Ascending aorta (tissue), 2 donors: Measurements from ENCODE around the gene CCNB1. TPM values are rescaled to one million over a fixed set of nuclear protein-coding genes. Genes with fewer than 3 reads are reported as not detected.

Experiments used
- DNase-seq, 2 donors: peaks; one replicate each; pipeline ENCODE4 v3.0.0-alpha.2; 2019; ENCODE audit warnings: low spot score in 2 of 2
- H3K27ac ChIP-seq, 2 donors: fragments of 200-600 bp; sonication (generic); one replicate each; pipeline ENCODE4 v1.5.1; 2016 to 2017; ENCODE audit warnings: mild to moderate bottlenecking in 1 of 2
- H3K27me3 ChIP-seq: fragments of 200-600 bp; sonication (generic); one replicate; pipeline ENCODE4 v1.5.1; 2017
- H3K36me3 ChIP-seq, 2 donors: fragments of 200-600 bp; sonication (generic); one replicate each; pipeline ENCODE4 v1.5.1; 2016
- H3K4me1 ChIP-seq, 2 donors: fragments of 200-600 bp; sonication (generic); one replicate each; pipeline ENCODE4 v1.5.1; 2016 to 2017; ENCODE audit warnings: mild to moderate bottlenecking in 1 of 2
- H3K4me3 ChIP-seq, 2 donors: fragments of 200-600 bp; sonication (generic); one replicate each; pipeline ENCODE4 v1.5.1; 2016 to 2017; ENCODE audit warnings: mild to moderate bottlenecking in 1 of 2
- H3K9me3 ChIP-seq, 2 donors: fragments of 200-600 bp; sonication (generic); one replicate each; pipeline ENCODE4 v1.5.1; 2016
- intact Hi-C: fragments of 100-400 bp; cut with DNase I; formaldehyde crosslinking; loops from one replicate; pipeline ENCODE4 v1.15.1; 2023
- total RNA-seq: library from RNA; depleted of rRNA; stranded (reverse); fragments of >200 nt; gene quantifications from one replicate; pipeline ENCODE4 v1.1.0, GENCODE V29; 2016
- TF ChIP-seq, protein P1 (sequence below), 3 experiments: fragments of 200-600 bp in 2 of 3; fragments of 450-650 bp in 1 of 3; sonication (generic) in 2 of 3; IDR thresholded peaks; one replicate each; pipeline ENCODE4 v1.5.1; 2016 to 2019; ENCODE audit warnings: antibody characterized with exemption in 3 of 3, mild to moderate bottlenecking in 1 of 3, moderate library complexity in 1 of 3

Gene CCNB1
- total RNA-seq, result 16.0 TPM

DNA sequence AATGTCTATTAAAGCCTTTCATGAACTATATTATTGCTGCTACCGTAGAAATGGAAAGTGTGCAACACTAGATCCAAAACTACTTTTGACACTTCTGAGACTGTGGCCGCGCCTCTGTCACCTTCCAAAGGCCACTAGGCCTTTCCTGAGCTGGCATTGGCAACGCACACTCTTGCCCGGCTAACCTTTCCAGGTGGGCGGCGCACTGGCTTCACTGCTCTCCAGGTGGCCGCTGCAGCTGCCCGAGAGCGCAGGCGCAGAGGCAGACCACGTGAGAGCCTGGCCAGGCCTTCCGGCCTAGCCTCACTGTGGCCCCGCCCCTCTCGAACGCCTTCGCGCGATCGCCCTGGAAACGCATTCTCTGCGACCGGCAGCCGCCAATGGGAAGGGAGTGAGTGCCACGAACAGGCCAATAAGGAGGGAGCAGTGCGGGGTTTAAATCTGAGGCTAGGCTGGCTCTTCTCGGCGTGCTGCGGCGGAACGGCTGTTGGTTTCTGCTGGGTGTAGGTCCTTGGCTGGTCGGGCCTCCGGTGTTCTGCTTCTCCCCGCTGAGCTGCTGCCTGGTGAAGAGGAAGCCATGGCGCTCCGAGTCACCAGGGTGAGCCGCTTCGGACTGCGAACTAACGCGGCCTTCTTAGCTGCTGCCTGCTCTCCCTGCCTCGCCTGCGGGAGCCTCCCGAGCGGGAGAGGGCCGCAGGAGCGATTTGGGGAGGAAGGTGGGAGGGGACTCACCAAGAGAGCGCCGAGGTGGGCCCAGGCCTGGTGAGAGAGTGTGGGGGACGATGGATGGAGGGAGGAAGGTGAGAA lies at the start of gene CCNB1:
Gene CCNB1, plus strand, starts transcription at position 465 of the 807 bp plus-strand sequence. Its CDS starts 113 bp downstream, at position 578.
- intact Hi-C loops, result loop anchor here (1.0 to 2.0 kb wide), 6 partner anchors 22 to 202 kb away; partner anchors contain the start of genes AK6, CCDC125, CDK7 and CENPH
- TF ChIP-seq, protein P1, sequence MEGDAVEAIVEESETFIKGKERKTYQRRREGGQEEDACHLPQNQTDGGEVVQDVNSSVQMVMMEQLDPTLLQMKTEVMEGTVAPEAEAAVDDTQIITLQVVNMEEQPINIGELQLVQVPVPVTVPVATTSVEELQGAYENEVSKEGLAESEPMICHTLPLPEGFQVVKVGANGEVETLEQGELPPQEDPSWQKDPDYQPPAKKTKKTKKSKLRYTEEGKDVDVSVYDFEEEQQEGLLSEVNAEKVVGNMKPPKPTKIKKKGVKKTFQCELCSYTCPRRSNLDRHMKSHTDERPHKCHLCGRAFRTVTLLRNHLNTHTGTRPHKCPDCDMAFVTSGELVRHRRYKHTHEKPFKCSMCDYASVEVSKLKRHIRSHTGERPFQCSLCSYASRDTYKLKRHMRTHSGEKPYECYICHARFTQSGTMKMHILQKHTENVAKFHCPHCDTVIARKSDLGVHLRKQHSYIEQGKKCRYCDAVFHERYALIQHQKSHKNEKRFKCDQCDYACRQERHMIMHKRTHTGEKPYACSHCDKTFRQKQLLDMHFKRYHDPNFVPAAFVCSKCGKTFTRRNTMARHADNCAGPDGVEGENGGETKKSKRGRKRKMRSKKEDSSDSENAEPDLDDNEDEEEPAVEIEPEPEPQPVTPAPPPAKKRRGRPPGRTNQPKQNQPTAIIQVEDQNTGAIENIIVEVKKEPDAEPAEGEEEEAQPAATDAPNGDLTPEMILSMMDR (IDR thresholded peaks at IDR 0.05), result no peak
- H3K36me3 ChIP-seq, result no peaks in the 10 kb centered on the region
- H3K4me1 ChIP-seq, result peaks cover 0 to 8% of the 10 kb centered on the region in 2 donors
- H3K27me3 ChIP-seq, result no peaks in the 10 kb centered on the region
- H3K4me3 ChIP-seq, result peak within 1 kb of the TSS; percentile 58 to 77
- peak within 1 kb of the TSS in 1 of 2 donors; percentile 34 for H3K27ac ChIP-seq
- peak; percentile 90 to 98 for DNase-seq
- H3K9me3 ChIP-seq, result no peaks in the 10 kb centered on the region

GRCh38 chr5:69129413-69129812 lies 37.5 kb upstream of the CCNB1 start:
- Histone ChIP-seq H3K36me3 (peaks cover 36 to 57% of the 10 kb centered on the region in 2 donors), H3K4me1 (no peaks in the 10 kb centered on the region), H3K9me3 (no peaks in the 10 kb centered on the region), H3K4me3 (no peak overlapping the region), H3K27me3 (no peaks in the 10 kb centered on the region), H3K27ac (no peak overlapping the region)
- no peak for DNase-seq
- TF ChIP-seq, protein P1 (IDR thresholded peaks at IDR 0.05), result no peak
- intact Hi-C loops, result no loop called here

GRCh38 chr5:69130241-69130640 lies 36.7 kb upstream of the CCNB1 start:
- Histone ChIP-seq H3K4me3 (no peak overlapping the region), H3K27ac (no peak overlapping the region), H3K27me3 (no peaks in the 10 kb centered on the region), H3K9me3 (no peaks in the 10 kb centered on the region), H3K36me3 (peaks cover 27 to 49% of the 10 kb centered on the region in 2 donors), H3K4me1 (no peaks in the 10 kb centered on the region)
- TF ChIP-seq, protein P1 (IDR thresholded peaks at IDR 0.05), result no peak
- no peak for DNase-seq
- intact Hi-C loops, result no loop called here

- no peaks in the 10 kb centered on the region for H3K4me1 ChIP-seq
- peaks cover 24 to 38% of the 10 kb centered on the region in 2 donors for H3K36me3 ChIP-seq
- no peak overlapping the region for H3K4me3 ChIP-seq
- no peak overlapping the region for H3K27ac ChIP-seq
- no peaks in the 10 kb centered on the region for H3K9me3 ChIP-seq
- no peaks in the 10 kb centered on the region for H3K27me3 ChIP-seq
- intact Hi-C loops, result no loop called here
- no peak for DNase-seq
- TF ChIP-seq, protein P1 (IDR thresholded peaks at IDR 0.05), result no peak
These were observed 35.6 kb upstream of the CCNB1 start for GRCh38 chr5:69131304-69131703.

GRCh38 chr5:69134126-69134525 lies 32.8 kb upstream of the CCNB1 start:
- no peak for DNase-seq
- Histone ChIP-seq H3K36me3 (peaks cover 12 to 16% of the 10 kb centered on the region in 2 donors), H3K4me1 (no peaks in the 10 kb centered on the region), H3K4me3 (no peak overlapping the region), H3K9me3 (no peaks in the 10 kb centered on the region), H3K27me3 (no peaks in the 10 kb centered on the region), H3K27ac (no peak overlapping the region)
- TF ChIP-seq, protein P1 (IDR thresholded peaks at IDR 0.05), result no peak
- intact Hi-C loops, result no loop called here
